Measurements from ENCODE around the gene BTBD9. TPM values are rescaled to one million over a fixed set of nuclear protein-coding genes. Genes with fewer than 3 reads are reported as not detected.

BTBD9 gene
- total RNA-seq, 2 experiments from 2014 or later, result 11.0 to 13.8 TPM

DNA sequence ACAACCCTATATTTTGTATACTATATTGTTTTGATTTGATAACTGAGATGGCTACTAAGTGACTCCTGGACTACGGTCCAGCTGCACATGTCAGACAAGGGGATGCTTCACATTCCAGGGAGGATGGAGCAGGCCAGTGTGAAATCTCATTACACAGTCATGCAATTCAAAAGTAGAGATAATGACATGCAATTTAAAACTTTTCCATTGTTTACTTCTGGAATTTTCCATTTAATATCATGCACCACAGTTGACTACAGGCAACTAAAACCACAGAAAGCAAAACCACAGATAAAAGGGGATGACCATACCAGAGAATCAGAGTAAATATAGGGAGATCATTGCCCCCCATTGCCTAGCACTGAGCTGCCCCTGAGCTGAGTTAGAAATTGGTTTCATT lies 366.4 kb downstream of the BTBD9 start:
- Mint-ChIP-seq H3K36me3 (no peaks in the 10 kb centered on the region), H3K4me3 (no peak overlapping the region), H3K27ac (no peak overlapping the region), H3K27me3 (no peaks in the 10 kb centered on the region), H3K9me3 (ENCODE audit: low read depth) (no peaks in the 10 kb centered on the region), H3K4me1 (peaks cover 7% of the 10 kb centered on the region)
- CTCF ChIA-PET, result no interaction called here
- DNase-seq, result no peak
- no peak for ATAC-seq

DNA sequence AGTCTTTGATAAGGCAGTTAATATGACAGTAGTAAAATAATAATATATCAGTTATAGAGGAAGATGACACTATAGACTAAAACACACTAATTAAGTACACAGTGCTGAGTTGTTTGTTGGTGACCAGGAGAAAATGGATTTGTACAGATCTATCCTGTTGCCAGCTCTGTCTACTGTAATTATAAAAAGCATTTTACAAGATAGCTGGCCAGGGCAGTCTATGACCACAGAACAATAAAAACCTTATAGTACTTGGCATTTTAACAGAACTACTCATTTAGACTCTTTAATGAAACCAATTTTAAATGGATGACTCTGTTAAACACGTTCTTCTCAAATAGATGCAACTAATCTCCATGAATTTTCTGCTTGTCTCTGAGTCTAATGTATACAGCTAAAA lies 367.5 kb downstream of the BTBD9 start:
- H3K27me3 Mint-ChIP-seq, result no peaks in the 10 kb centered on the region
- H3K9me3 Mint-ChIP-seq (ENCODE audit: low read depth), result no peaks in the 10 kb centered on the region
- DNase-seq, result no peak
- CTCF ChIA-PET, result no interaction called here
- no peaks in the 10 kb centered on the region for H3K36me3 Mint-ChIP-seq
- ATAC-seq, result no peak
- H3K27ac Mint-ChIP-seq, result no peak overlapping the region
- no peak overlapping the region for H3K4me3 Mint-ChIP-seq
- H3K4me1 Mint-ChIP-seq, result peaks cover 7% of the 10 kb centered on the region

DNA sequence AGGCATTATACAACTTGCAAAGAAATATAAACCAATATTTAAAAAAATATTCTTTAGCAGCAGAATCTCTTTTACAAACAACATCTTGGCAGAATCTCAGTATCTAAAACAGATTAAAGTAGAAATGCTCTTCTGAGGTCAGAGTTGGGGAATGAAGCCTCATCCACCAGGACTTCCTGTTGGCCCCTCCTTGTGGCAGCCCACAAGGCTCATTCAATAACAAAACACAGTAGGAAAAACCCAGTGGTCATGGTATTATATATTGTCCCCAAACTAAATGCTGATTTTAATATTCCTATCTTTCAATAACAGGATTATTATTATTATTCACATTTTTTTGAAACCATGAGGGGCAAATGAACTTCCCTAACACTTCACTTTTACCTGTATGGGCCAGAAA lies 368.6 kb downstream of the BTBD9 start:
- CTCF ChIA-PET, result no interaction called here
- no peaks in the 10 kb centered on the region for H3K9me3 Mint-ChIP-seq (ENCODE audit: low read depth)

DNA sequence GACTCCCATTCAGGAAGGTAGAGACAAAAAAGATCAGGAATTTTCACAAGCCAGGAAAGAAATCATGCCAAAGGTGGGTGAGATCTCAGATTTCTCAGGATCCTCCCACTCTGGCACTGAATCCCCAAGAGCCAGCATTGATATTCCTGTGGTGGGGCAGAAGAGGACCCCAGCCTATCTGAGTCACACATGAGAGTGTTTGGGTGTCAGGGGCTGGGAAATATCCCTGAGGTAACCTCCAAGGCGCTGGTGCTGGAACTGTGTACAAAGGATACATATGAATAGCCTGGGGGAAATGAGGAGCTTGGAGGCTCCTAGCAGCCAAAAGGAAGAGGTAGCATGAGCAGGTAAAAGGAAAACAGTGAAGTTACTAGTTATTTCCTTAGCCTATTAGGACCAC lies 369.4 kb downstream of the BTBD9 start:
- ATAC-seq (no peak), DNase-seq (no peak)
- no peaks in the 10 kb centered on the region for H3K9me3 Mint-ChIP-seq (ENCODE audit: low read depth)
- H3K36me3 Mint-ChIP-seq, result no peaks in the 10 kb centered on the region
- H3K4me3 Mint-ChIP-seq, result no peak overlapping the region
- CTCF ChIA-PET, result no interaction called here
- H3K27me3 Mint-ChIP-seq, result no peaks in the 10 kb centered on the region
- H3K4me1 Mint-ChIP-seq, result peaks cover 7% of the 10 kb centered on the region
- no peak overlapping the region for H3K27ac Mint-ChIP-seq

More for the DNA sequence above, 368.6 kb downstream of the BTBD9 start:
- Mint-ChIP-seq H3K36me3 (no peaks in the 10 kb centered on the region), H3K4me1 (peaks cover 7% of the 10 kb centered on the region), H3K27ac (no peak overlapping the region), H3K27me3 (no peaks in the 10 kb centered on the region), H3K4me3 (no peak overlapping the region)
- ATAC-seq, result no peak
- no peak for DNase-seq

DNA sequence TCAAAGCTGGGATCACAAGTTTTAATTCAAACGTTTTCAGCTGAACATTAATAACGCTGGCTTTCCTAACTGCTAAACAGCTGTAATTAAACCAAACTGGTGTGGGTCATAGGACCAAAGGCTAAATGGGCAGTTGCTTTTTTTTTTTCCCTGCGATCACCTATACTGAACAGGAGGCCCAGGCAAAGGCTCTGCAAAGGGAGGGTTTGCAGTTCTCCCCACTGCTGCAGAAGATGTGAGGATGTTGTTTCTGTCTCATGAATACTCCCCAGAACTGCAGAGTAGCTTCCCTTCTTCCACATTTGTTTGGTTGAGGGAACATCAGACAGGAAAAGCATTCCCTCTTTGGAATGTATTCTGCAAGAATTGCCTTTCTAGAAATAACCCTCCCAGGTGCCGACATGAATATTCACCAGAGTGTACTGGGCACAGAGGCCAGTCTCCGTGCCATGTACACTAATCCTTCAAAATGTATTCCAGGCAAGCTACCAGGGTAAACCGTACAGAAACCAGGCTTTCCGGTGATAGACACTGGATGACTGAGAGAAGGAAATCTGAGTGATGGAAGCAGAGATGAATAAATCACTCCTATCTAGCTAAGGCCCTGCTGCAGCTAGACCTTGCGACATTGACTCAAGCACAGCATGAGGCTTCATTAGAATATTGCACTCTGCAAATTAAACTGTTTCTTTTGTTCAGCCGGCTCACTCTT lies 370.1 kb downstream of the BTBD9 start:
- no peak overlapping the region for H3K27ac Mint-ChIP-seq
- DNase-seq (no peak), ATAC-seq (no peak)
- no peaks in the 10 kb centered on the region for H3K27me3 Mint-ChIP-seq
- no peaks in the 10 kb centered on the region for H3K36me3 Mint-ChIP-seq
- no peaks in the 10 kb centered on the region for H3K9me3 Mint-ChIP-seq (ENCODE audit: low read depth)
- CTCF ChIA-PET, result no interaction called here
- H3K4me3 Mint-ChIP-seq, result no peak overlapping the region
- H3K4me1 Mint-ChIP-seq, result peaks cover 7% of the 10 kb centered on the region

DNA sequence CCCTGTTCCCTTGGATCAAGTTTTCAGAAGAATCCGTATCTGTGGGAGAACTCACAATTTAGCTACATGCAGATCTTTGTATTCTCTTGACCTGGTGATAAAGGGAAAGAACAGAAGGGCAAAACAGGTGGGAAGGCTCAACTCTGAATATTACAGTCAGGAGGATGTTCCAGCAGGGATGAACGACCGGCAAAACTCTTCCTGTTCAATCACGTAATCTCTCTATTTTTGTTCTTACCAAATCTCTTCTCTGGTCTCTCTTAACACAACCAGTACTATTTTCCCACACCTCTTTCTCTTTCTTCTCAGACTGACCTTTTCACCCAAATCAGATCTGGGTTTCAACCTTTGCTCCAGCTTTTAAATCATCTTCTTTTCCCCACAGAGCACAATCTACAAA lies 371.4 kb downstream of the BTBD9 start:
- no peaks in the 10 kb centered on the region for H3K27me3 Mint-ChIP-seq
- no peaks in the 10 kb centered on the region for H3K36me3 Mint-ChIP-seq
- DNase-seq (no peak), ATAC-seq (no peak)
- no peak overlapping the region for H3K4me3 Mint-ChIP-seq
- peaks cover 7% of the 10 kb centered on the region for H3K4me1 Mint-ChIP-seq
- H3K9me3 Mint-ChIP-seq (ENCODE audit: low read depth), result no peaks in the 10 kb centered on the region
- no peak overlapping the region for H3K27ac Mint-ChIP-seq
- CTCF ChIA-PET, result no interaction called here

DNA sequence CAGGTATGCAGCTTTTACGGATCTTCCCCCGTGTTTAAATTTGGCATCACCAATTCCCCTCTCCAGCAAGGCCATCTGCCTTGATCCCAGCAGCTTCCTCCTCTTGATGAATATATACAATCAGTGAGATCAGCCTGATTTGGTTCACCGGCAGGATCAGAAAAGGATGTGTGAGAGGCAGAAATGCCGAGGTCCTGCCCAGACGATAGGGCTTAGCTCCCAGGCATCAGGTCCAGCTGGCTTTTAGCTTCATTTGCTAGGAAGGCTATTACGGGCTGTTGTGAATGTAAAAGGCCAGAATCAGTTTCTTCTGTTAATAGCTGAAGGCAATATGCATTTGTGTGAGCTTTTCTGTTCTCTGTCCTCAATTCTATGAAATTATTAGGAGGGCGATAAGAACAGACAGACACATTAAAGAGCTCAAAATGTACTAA lies 372.8 kb downstream of the BTBD9 start:
- no peak overlapping the region for H3K4me3 Mint-ChIP-seq
- no peaks in the 10 kb centered on the region for H3K27me3 Mint-ChIP-seq
- no peaks in the 10 kb centered on the region for H3K36me3 Mint-ChIP-seq
- CTCF ChIA-PET, result interaction anchor here (0.5 kb wide), 1 partner anchor 528 kb away, joined by 4 read pairs; no protein-coding TSS in a partner anchor
- no peaks in the 10 kb centered on the region for H3K9me3 Mint-ChIP-seq (ENCODE audit: low read depth)
- DNase-seq (no peak), ATAC-seq (no peak)
- peaks cover 7% of the 10 kb centered on the region for H3K4me1 Mint-ChIP-seq
- no peak overlapping the region for H3K27ac Mint-ChIP-seq

DNA sequence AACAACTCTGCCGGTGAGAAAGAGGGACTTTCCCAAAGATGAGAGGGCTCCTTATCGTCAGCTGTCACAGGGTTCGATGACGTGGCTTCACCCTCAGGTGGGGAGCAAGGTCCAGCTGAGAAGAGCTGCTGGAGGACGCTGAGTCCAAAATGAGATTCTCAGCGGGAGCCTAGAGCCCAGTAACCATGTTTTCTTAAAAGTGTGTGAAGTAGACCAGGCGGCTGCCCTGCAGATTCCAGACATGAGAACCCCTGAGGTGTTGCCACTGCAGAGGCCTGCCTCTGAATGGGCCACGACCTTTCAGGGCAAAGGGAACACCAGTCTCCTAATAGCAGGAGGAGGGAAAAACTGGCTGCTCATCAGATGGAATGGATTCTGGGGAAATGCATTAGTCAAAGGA lies 375.1 kb downstream of the BTBD9 start:
- CTCF ChIA-PET, result no interaction called here
- Mint-ChIP-seq H3K36me3 (no peaks in the 10 kb centered on the region), H3K9me3 (ENCODE audit: low read depth) (no peaks in the 10 kb centered on the region), H3K27ac (no peak overlapping the region), H3K4me1 (no peaks in the 10 kb centered on the region), H3K4me3 (no peak overlapping the region), H3K27me3 (no peaks in the 10 kb centered on the region)
- DNase-seq (no peak), ATAC-seq (no peak)

DNA sequence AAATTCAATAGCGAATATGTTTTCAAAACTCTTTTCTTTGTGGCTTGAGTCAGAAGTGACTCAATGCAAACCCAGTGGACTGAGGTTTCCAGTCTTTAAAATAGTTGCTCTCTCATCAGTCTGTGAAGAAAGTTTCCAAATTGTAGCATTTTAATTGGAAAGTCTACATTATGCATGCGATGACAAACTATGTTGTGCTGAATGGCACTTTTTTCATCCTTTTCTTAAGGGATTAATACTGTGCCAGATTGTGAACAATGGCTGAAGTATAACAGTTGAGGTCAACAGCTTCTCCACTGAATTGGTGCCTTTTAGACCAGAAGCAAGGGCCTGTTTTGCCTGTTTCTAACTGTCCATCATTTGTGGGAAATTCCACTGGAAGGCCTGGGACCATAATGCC lies 377.1 kb downstream of the BTBD9 start:
- H3K27me3 Mint-ChIP-seq, result no peaks in the 10 kb centered on the region

DNA sequence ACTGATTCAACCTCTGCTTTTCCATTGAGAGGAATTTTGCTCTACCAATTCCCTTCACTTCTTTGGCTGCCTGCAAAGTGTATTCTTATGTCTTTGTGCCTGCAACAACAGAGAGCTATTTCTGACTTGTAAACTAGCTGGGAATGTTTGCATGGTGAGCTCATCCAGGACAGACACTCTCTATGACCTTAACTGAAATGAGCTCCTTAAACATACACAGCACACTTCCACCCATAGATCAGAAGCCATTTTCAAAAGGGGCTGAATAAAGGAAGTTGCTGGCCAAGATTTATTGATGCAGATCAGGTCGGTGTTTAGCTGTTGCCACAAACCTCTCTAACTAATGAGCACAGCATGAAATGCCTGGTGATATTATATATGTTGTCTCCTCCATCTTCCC lies 377.7 kb downstream of the BTBD9 start:
- peaks cover 1% of the 10 kb centered on the region for H3K36me3 Mint-ChIP-seq
- DNase-seq (no peak), ATAC-seq (no peak)
- no peaks in the 10 kb centered on the region for H3K4me1 Mint-ChIP-seq
- H3K4me3 Mint-ChIP-seq, result no peak overlapping the region
- no peak overlapping the region for H3K27ac Mint-ChIP-seq
- CTCF ChIA-PET, result no interaction called here
- no peaks in the 10 kb centered on the region for H3K9me3 Mint-ChIP-seq (ENCODE audit: low read depth)
- no peaks in the 10 kb centered on the region for H3K27me3 Mint-ChIP-seq

More for the DNA sequence above, 377.1 kb downstream of the BTBD9 start:
- Mint-ChIP-seq H3K27ac (no peak overlapping the region), H3K36me3 (peaks cover 1% of the 10 kb centered on the region), H3K4me1 (no peaks in the 10 kb centered on the region), H3K9me3 (ENCODE audit: low read depth) (no peaks in the 10 kb centered on the region), H3K4me3 (no peak overlapping the region)
- CTCF ChIA-PET, result no interaction called here
- ATAC-seq (no peak), DNase-seq (no peak)

DNA sequence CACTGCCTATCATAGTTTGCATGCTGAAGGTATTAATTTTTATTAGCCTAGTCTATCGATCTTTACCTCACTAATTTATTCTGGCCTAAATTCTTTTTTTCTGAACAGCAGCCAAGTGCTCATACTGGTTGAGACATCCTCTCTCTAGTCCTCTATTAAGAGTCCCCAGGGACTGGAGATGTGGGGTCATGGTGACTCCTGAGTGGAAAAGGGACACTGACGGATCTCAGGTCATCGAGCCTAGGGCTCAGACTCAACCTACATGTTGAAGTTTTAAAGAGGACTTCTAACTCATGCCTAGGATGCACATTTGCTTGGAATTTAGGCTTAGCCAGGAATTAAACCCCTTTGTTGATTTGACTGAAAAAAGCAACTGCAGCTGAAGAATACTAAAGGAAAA lies 378.1 kb downstream of the BTBD9 start:
- CTCF ChIA-PET, result interaction anchor here (1.4 kb wide), 1 partner anchor 17 kb away, joined by 3 read pairs; no protein-coding TSS in a partner anchor
- Mint-ChIP-seq H3K4me3 (no peak overlapping the region), H3K27me3 (no peaks in the 10 kb centered on the region), H3K36me3 (peaks cover 1% of the 10 kb centered on the region), H3K9me3 (ENCODE audit: low read depth) (no peaks in the 10 kb centered on the region), H3K27ac (no peak overlapping the region), H3K4me1 (no peaks in the 10 kb centered on the region)
- DNase-seq (no peak), ATAC-seq (no peak)

DNA sequence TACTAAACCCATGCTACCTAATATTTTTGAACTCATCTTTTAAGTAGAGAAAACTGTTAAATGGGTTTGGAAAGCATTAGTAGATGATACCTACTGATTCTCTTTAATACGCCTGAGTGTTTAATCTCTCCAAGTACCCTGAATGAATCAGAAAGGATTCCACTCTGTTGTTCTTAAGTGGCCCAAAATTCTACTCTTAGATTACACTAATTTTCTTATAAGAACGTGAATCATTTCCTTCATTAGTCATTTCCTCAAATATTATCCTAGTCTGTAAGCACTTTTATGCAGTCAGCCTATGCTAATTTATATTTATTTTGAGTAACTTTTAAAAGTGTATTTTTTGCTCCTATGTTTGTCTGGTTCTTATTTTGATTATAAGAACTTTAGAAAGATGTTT lies 380.0 kb downstream of the BTBD9 start:
- Mint-ChIP-seq H3K4me3 (no peak overlapping the region), H3K9me3 (ENCODE audit: low read depth) (no peaks in the 10 kb centered on the region), H3K27me3 (no peaks in the 10 kb centered on the region), H3K27ac (no peak overlapping the region), H3K36me3 (peaks cover 11% of the 10 kb centered on the region), H3K4me1 (no peaks in the 10 kb centered on the region)
- DNase-seq (no peak), ATAC-seq (no peak)
- CTCF ChIA-PET, result no interaction called here

DNA sequence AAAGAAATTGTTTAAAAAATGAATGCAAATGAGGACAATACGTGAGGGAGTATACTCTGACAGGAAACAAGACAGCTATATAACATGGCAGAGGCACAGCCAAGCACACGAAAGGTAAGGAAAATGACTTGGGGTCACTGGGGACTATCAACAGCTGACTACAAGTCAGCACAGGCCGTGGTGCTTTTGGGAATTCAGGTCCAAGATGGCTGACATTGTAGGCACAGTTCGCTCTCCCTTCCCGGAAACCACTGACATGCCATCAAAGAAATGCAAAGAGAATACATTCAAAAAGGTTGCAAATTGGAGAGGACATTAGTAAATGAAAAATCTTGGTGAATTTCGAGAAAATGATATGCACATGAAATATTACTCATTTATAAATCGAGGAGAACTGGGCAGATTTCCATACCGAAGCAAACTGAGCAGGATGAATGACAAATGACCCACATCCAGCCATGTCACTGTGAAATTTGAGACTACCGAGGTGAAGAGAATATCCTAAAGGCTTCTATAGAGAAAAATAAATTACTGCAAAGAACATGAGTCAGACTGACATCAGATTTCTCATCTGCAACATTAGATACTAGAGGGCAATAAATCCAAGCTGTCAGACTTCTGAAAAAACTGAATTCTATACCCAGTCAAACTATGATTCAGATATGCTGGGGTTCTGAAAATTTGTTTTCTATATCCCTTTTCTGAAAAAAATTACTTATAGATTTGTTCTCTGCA lies 391.1 kb downstream of the BTBD9 start:
- H3K4me3 Mint-ChIP-seq, result no peak overlapping the region
- H3K27me3 Mint-ChIP-seq, result no peaks in the 10 kb centered on the region
- no peak for DNase-seq
- H3K27ac Mint-ChIP-seq, result no peak overlapping the region
- H3K4me1 Mint-ChIP-seq, result no peaks in the 10 kb centered on the region
- H3K9me3 Mint-ChIP-seq (ENCODE audit: low read depth), result no peaks in the 10 kb centered on the region
- H3K36me3 Mint-ChIP-seq, result no peaks in the 10 kb centered on the region
- ATAC-seq, result no peak
- CTCF ChIA-PET, result no interaction called here

DNA sequence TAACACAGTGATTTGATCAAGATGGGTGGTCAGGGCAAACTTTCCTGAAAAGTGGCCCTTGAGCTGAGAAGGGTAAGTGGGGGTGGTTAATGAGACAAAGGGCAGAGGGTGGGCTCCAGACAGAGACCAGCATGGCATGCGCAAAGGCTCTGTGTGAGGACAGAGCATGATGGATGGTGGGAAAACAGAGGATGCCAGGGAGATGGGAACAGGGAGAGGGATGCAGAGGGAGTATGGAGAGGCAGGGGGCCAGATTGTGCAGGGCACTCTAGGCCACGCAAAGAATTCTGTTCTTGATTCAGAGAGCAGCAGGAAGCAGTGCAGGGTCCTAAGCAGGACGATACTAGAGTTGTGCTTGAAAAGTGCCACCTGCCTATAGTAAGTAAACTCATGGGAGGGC lies 394.4 kb downstream of the BTBD9 start:
- Mint-ChIP-seq H3K4me1 (no peaks in the 10 kb centered on the region), H3K27me3 (no peaks in the 10 kb centered on the region), H3K36me3 (no peaks in the 10 kb centered on the region), H3K27ac (no peak overlapping the region), H3K4me3 (no peak overlapping the region), H3K9me3 (ENCODE audit: low read depth) (no peaks in the 10 kb centered on the region)
- DNase-seq (no peak), ATAC-seq (no peak)
- CTCF ChIA-PET, result no interaction called here

All from activated CD8-positive, alpha-beta memory T cell treated with anti-CD3 and anti-CD28 coated beads, Interleukin-2, amount 10 ng/mL, durations not matched to agents 7 days and 5 days (primary cell).